Endothelial cell of umbilical vein (primary cell): Measurements from ENCODE around the gene TSSC4.

Experiments used
- CTCF ChIP-seq, 2 donors: IDR thresholded peaks; 1 replicate in 1 of 2; 2 replicates in 1 of 2; pipeline ENCODE4 v1.5.1; 2011; ENCODE audit warnings: low read length in 2 of 2, mild to moderate bottlenecking in 2 of 2, moderate library complexity in 2 of 2, control low read depth in 1 of 2, inconsistent platforms in 1 of 2, low read depth in 1 of 2; ENCODE audit not compliant: insufficient read depth in 1 of 2; ENCODE audit errors: extremely low read depth in 1 of 2
- EZH2 ChIP-seq: IDR thresholded peaks from 2 replicates; pipeline ENCODE4 v1.6.1; 2012; ENCODE audit warnings: borderline replicate concordance, low read depth, mild to moderate bottlenecking, moderate library complexity, low read length, inconsistent platforms; ENCODE audit not compliant: severe bottlenecking
- FOS ChIP-seq: IDR thresholded peaks from 2 replicates; pipeline ENCODE4 v1.6.1; 2011; ENCODE audit warnings: mild to moderate bottlenecking, low read length, moderate library complexity, borderline replicate concordance; ENCODE audit not compliant: insufficient read depth
- JUN ChIP-seq: IDR thresholded peaks from 2 replicates; pipeline ENCODE4 v1.6.1; 2011; ENCODE audit warnings: borderline replicate concordance, low read depth; ENCODE audit not compliant: insufficient read length, insufficient read depth
- MYC ChIP-seq: IDR thresholded peaks from one replicate; pipeline ENCODE4 v1.6.1; 2011; ENCODE audit warnings: mild to moderate bottlenecking, low read depth, low read length
- POLR2A ChIP-seq: IDR thresholded peaks from 2 replicates; pipeline ENCODE4 v1.6.1; 2012; ENCODE audit warnings: low read depth, mild to moderate bottlenecking, control low read depth, low read length
- POLR2AphosphoS5 ChIP-seq: IDR thresholded peaks from 2 replicates; pipeline ENCODE4 v1.6.1; 2012; ENCODE audit warnings: low read depth, mild to moderate bottlenecking, control low read depth, low read length, moderate library complexity; ENCODE audit not compliant: insufficient read depth
- TF ChIP-seq, protein P1 (sequence below): IDR thresholded peaks from 2 replicates; pipeline ENCODE4 v1.6.1; 2011; ENCODE audit not compliant: insufficient read depth, insufficient read length

GRCh38 chr11:2401436-2401984, 960 bp downstream of the TSSC4 start:
- no peak for TF ChIP-seq POLR2AphosphoS5
- no peak for TF ChIP-seq CTCF (IDR thresholded peaks at IDR 0.05; ENCODE audit: extremely low read depth in 1 of 2, insufficient read depth in 1 of 2, low read depth in 1 of 2, low read length in 2 of 2)
- TF ChIP-seq POLR2A, result no peak
- no peak for TF ChIP-seq MYC
- TF ChIP-seq, protein P1, sequence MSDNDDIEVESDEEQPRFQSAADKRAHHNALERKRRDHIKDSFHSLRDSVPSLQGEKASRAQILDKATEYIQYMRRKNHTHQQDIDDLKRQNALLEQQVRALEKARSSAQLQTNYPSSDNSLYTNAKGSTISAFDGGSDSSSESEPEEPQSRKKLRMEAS, result no peak
- TF ChIP-seq JUN, result no peak
- no peak for TF ChIP-seq FOS
- no peak for TF ChIP-seq EZH2
